Activated T-cell treated with anti-CD3 and anti-CD28 coated beads, Interleukin-2, amount 50 U/mL, for 48 hours (primary cell): ENCODE measurements around the gene RNFT2.
"Not testable (repeated sequence)": the region's sequence is repeated elsewhere in the genome, so short reads cannot be mapped to it uniquely, and the experiment has no call there.

Experiments used
- DNase-seq, 2 experiments: peaks; one replicate each; pipeline ENCODE4 v3.0.0-alpha.2; 2020

Gene RNFT2

GRCh38 chr12:116710370-116711150 lies 27.6 kb upstream of the RNFT2 start:
- DNase-seq: no peak

DNA sequence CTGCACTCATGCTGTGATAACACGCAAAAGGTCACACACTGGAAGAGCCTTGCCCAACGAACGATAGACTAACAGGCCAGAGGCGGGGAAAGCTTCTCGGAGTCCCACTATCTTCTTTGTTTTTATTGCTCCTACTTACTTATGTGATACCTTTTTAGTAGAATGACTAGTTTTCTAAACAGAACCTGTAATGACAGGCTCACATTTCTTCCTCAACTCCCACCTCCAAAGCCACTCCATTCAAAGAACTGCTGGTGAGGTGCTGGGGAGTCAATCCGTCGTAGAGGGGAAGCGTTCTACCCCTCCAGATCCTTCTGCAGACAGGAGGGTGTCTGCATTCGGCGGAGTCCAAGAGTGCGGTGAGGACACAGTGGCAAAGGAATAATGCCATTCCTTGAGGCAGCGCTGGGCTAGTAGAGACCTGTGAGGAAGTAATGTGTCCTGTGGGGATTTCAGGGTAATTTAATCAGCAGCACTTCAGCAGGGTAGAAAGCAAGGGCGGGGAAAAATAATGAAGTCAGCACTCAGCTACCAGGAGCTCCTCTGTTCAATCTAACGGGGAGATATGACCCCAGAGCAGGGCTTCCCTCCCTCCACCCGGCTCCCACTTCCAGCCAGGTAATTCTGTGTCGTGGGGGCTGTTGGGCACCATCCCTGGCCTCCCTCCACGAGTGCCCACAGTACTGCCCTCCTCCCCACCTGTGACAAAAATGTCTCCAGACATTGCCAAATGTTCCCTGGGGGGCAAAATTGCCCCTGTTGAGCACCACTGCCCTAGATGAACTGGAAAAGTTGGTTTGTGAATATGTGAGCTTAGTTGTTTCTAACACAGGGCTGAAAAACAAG lies 25.4 kb upstream of the RNFT2 start:
- no peak for DNase-seq

- no peak for DNase-seq
Measured at GRCh38 chr12:116713527-116713926, 24.6 kb upstream of the RNFT2 start.

GRCh38 chr12:116714175-116714574 lies 23.9 kb upstream of the RNFT2 start:
- no peak for DNase-seq

GRCh38 chr12:116717466-116718437 lies 20.4 kb upstream of the RNFT2 start:
- DNase-seq: no peak

DNA sequence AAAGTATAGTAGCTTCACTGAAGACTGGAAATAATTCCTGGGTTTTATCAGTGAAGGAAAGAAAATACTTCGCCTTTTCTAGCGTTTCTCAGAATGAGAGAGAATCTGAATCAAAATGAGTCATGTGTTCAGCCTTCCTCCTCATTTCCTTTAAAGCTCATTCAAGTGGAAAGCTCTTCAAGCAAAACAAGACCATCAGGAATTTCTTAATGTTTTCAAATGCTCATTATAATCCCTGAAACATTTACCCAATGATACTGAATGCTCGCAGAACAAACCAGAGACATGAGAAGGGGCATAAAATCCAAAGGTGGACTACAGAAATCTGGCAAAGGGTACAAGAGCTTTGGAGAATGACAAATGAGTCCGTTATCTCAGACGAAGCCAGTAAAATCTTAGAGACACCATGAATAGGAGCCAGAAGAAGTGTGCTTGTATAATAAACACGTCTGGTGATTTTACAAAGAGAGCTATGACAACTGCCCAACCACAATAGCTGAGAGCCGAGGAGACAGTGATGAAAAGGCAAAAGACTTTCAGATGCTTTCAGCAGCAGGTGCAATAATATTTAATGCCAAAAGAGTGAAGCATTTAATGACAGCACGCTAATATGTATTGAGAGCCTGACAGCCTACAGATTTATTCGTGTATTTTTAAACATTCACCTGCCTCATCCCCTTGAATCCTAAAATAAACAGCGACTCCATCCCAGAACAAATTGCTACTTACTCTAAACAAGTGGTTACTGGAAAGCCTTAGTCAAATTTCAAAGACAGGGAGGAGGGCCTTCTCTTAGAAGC lies 19.3 kb upstream of the RNFT2 start:
- no peak for DNase-seq

DNA sequence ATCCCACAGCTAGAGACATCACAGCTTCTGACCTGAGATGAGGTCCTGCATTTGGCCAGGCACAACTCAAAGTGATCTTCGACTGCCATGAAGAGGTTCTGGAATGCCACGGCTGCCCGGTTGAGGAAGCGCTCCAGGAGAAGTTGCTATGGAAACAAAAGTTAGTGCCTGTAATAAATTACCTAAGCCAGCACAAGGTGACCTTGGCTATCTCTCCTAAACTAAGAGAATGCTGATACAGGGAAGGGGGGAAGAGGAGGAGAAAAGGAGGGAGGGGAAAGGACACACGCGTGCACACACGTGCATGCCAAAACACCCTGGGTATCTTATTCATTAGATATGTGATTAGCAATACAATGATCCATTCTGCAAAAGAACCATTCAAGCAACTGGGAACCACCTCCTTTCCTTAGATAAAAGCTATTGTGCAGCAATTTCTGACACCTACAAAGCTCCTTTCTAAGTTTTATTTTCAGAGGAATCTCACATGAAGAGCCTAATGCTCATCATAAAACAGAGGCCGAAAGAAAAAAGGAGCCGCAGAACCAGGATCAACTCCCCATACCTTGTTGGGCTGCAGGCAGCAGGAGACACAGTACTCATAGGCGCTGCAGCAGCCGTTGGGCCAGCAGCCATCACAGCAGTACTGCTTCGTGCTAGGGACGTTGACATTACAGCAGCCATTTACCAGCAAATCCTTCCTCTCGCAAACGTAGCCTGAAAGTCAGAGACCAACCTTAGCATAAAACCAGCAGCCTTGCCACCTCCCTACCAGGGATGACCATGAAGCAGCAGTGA lies 18.2 kb upstream of the RNFT2 start:
- DNase-seq: no peak

GRCh38 chr12:116722245-116722644 lies 15.9 kb upstream of the RNFT2 start:
- DNase-seq: no peak

GRCh38 chr12:116726694-116727093 lies 11.4 kb upstream of the RNFT2 start:
- DNase-seq: no peak

GRCh38 chr12:116727261-116727660 lies 10.9 kb upstream of the RNFT2 start:
- no peak for DNase-seq

DNA sequence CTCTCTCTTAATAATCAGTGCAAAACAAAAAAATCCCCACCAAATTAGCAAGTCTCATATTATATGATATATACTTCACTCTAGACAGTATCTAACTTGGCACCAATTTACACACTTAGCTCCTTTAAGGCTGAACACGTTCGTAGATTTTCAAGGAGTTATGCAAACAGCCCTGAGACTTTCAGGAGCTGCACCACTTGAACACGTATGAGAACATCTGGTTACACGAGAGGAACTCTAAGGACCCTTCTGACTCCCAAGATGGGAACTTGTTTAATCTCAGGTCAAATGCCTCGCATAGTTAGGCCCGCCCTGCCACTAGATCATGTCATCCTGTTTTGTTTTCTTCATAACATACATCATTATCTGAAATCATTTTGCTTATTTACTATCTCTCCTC lies 10.2 kb upstream of the RNFT2 start:
- DNase-seq: no peak

DNA sequence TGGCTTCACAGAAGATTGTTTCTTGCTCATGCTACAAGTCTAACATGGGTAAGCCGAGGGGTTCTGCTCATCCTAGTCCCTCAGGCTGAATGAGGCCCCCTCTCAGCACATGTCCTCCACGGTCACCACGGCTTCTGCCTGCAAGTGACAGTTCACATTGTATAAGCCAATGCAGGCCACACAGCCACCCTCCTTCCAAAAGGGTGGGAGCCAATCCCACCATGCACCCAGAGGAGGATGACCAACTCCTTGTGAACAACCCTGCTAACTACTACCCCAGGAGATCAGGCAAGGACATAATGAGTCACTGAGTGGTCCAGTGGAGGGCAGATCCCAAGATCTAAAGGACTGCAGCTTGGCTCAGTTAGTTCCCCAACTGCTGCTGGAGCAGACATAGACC lies 6.3 kb upstream of the RNFT2 start:
- DNase-seq: no peak

GRCh38 chr12:116734156-116734768 lies 3.9 kb upstream of the RNFT2 start:
- no peak for DNase-seq

- no peak for DNase-seq
Measured at GRCh38 chr12:116735084-116735483, 3.0 kb upstream of the RNFT2 start.

GRCh38 chr12:116735951-116736599 lies 2.0 kb upstream of the RNFT2 start:
- no peak for DNase-seq

GRCh38 chr12:116736962-116737773 lies 947 bp upstream of the RNFT2 start:
- peak; percentile 24 for DNase-seq

GRCh38 chr12:116739381-116739887 lies 1.3 kb downstream of the RNFT2 start:
- no peak for DNase-seq

DNA sequence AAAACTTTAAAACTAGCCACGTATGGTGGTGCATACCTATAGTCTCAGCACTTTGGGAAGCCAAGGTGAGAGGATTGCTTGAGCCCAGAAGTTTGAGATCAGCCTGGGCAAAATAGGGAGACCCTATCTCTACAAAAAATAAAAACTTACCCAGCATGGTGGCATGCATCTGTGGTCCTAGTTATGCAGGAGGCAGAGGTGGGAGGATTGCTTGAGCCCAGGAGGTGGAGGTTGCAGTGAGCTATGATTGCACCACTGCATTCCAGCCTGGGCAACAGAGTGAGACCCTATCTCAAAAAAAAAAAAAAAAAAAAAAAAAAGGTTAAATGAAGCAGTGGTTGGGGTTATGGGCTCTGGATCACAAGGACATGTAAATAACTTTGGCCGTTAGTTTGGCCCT lies 4.7 kb downstream of the RNFT2 start:
- not testable (repeated sequence) for DNase-seq

- no peak for DNase-seq
Measured at GRCh38 chr12:116744766-116745165, 6.7 kb downstream of the RNFT2 start.
